H1 (cell line): ENCODE measurements around the gene ILF2. TPM values are rescaled to one million over a fixed set of nuclear protein-coding genes. Genes with fewer than 3 reads are reported as not detected.

ENCODE experiments used
- CTCF ChIA-PET: fragments of 300-600 bp; sonication (Branson Sonifier 250); formaldehyde crosslinking; loops from one replicate; lab custom pipeline; 2021; ENCODE audit not compliant: partially characterized antibody; lab: Charles Lee
- POLR2A ChIA-PET: fragments of 300-600 bp; sonication (Branson Sonifier 250); formaldehyde crosslinking; loops from one replicate; lab custom pipeline; 2021; ENCODE audit warnings: inconsistent platforms; ENCODE audit not compliant: partially characterized antibody; lab: Charles Lee
- DNase-seq, 2 experiments: peaks; one replicate each; pipeline versions ENCODE4 v3.0.0 to v3.0.0-alpha.2; 2010 to 2022; ENCODE audit warnings: low spot score in 2 of 2, low read depth in 1 of 2, mixed read lengths in 1 of 2
- FAIRE-seq: peaks from 2 replicates; lab custom pipeline; 2011; peaks lifted over from hg19 to GRCh38; lab: Jason Lieb, UNC
- H2AFZ ChIP-seq: 2 replicates; pipeline ENCODE4 v1.8.1; 2012; ENCODE audit warnings: low read length, inconsistent platforms
- H2AK5ac ChIP-seq: 2 replicates; pipeline ENCODE4 v1.6.1; 2013; ENCODE audit warnings: low read depth, low read length
- H2BK120ac ChIP-seq: replicated peaks from 2 replicates; pipeline ENCODE3; 2013; ENCODE audit warnings: low read depth, low read length, inconsistent platforms
- H2BK12ac ChIP-seq: 2 replicates; pipeline ENCODE4 v1.6.1; 2013; ENCODE audit warnings: low read depth, low read length
- H2BK15ac ChIP-seq: 2 replicates; pipeline ENCODE4 v1.6.1; 2013; ENCODE audit warnings: low read length
- H2BK20ac ChIP-seq: 2 replicates; pipeline ENCODE4 v1.6.1; 2013; ENCODE audit warnings: low read length
- H2BK5ac ChIP-seq: 2 replicates; pipeline ENCODE4 v1.6.1; 2013; ENCODE audit warnings: low read depth, low read length
- H3K14ac ChIP-seq: 2 replicates; pipeline ENCODE4 v1.6.1; 2013; ENCODE audit warnings: inconsistent platforms; ENCODE audit not compliant: insufficient read length
- H3K18ac ChIP-seq: 2 replicates; pipeline ENCODE4 v1.6.1; 2013; ENCODE audit warnings: low read length; ENCODE audit errors: extremely low read depth
- H3K23ac ChIP-seq: 2 replicates; pipeline ENCODE4 v1.6.1; 2013; ENCODE audit warnings: inconsistent platforms; ENCODE audit not compliant: insufficient read length
- H3K23me2 ChIP-seq: 2 replicates; pipeline ENCODE4 v1.6.1; 2013; ENCODE audit warnings: low read depth, low read length
- H3K27ac ChIP-seq: 2 replicates; pipeline ENCODE4 v1.6.1; 2011; ENCODE audit warnings: low read depth, low read length, inconsistent platforms
- H3K27me3 ChIP-seq, 4 experiments: replicated peaks in 1 of 4; 1 replicate in 1 of 4; 2 replicates in 3 of 4; pipeline versions ENCODE4 v1.6.1 to v1.8.1; 2011 to 2013; ENCODE audit warnings: low read length in 3 of 4, mild to moderate bottlenecking in 3 of 4, inconsistent platforms in 2 of 4, mixed read lengths in 2 of 4, moderate library complexity in 1 of 4; ENCODE audit not compliant: control insufficient read depth in 3 of 4, insufficient read depth in 3 of 4; ENCODE audit errors: extremely low read depth in 1 of 4
- H3K36me3 ChIP-seq, 4 experiments: 2 replicates each; pipeline versions ENCODE4 v1.6.1 to v1.8.1; 2011 to 2013; ENCODE audit warnings: mild to moderate bottlenecking in 4 of 4, low read length in 3 of 4, moderate library complexity in 2 of 4, control low read depth in 1 of 4, inconsistent platforms in 1 of 4; ENCODE audit not compliant: insufficient read depth in 4 of 4, control insufficient read depth in 2 of 4
- H3K4ac ChIP-seq: replicated peaks from 2 replicates; pipeline ENCODE3; 2013; ENCODE audit warnings: low read length, low read depth, mixed read lengths, inconsistent platforms; ENCODE audit not compliant: insufficient read length
- H3K4me1 ChIP-seq, 4 experiments: replicated peaks in 1 of 4; 1 replicate in 1 of 4; 2 replicates in 3 of 4; pipeline versions ENCODE4 v1.6.1 to v1.8.1; 2011 to 2013; ENCODE audit warnings: low read length in 3 of 4, inconsistent platforms in 2 of 4, mixed read lengths in 1 of 4; ENCODE audit not compliant: insufficient read depth in 4 of 4, control insufficient read depth in 3 of 4
- H3K4me2 ChIP-seq, 2 experiments: 2 replicates each; pipeline versions ENCODE4 v1.6.1 to v1.8.1; 2011 to 2013; ENCODE audit warnings: low read depth in 2 of 2, low read length in 2 of 2, control low read depth in 1 of 2, inconsistent platforms in 1 of 2, mild to moderate bottlenecking in 1 of 2; ENCODE audit not compliant: insufficient read depth in 1 of 2
- H3K4me3 ChIP-seq, 4 experiments: fragments of 200-600, 300-600 bp in 1 of 4; sonication (generic), shearing (Covaris generic), sonication (Bioruptor Twin) in 1 of 4; 2 replicates each; pipeline versions ENCODE4 v1.5.1 to v1.8.1; 2011 to 2016; ENCODE audit warnings: low read length in 4 of 4, low read depth in 3 of 4, control low read depth in 2 of 4, inconsistent platforms in 2 of 4, mild to moderate bottlenecking in 2 of 4, mixed read lengths in 1 of 4, moderate library complexity in 1 of 4; ENCODE audit not compliant: insufficient read depth in 2 of 4; ENCODE audit errors: extremely low read depth in 1 of 4
- H3K56ac ChIP-seq: replicated peaks from 2 replicates; pipeline ENCODE3; 2013; ENCODE audit warnings: low read depth, mild to moderate bottlenecking, mixed read lengths, low read length, inconsistent platforms; ENCODE audit not compliant: insufficient read length
- H3K79me1 ChIP-seq: 2 replicates; pipeline ENCODE4 v1.6.1; 2013; ENCODE audit warnings: low read depth, low read length, control low read depth
- H3K79me2 ChIP-seq, 2 experiments: 2 replicates each; pipeline versions ENCODE4 v1.6.1 to v1.8.1; 2012 to 2013; ENCODE audit warnings: low read length in 2 of 2, mild to moderate bottlenecking in 2 of 2, inconsistent platforms in 1 of 2; ENCODE audit not compliant: insufficient read depth in 2 of 2, control insufficient read depth in 1 of 2
- H3K9ac ChIP-seq, 4 experiments: replicated peaks in 1 of 4; 1 replicate in 1 of 4; 2 replicates in 3 of 4; pipeline versions ENCODE4 v1.6.1 to v1.8.1; 2011 to 2013; ENCODE audit warnings: low read depth in 3 of 4, low read length in 3 of 4, control low read depth in 2 of 4, mild to moderate bottlenecking in 2 of 4, moderate library complexity in 2 of 4, inconsistent platforms in 1 of 4; ENCODE audit errors: extremely low read depth in 1 of 4
- H3K9me3 ChIP-seq, 2 experiments: 2 replicates each; pipeline versions ENCODE4 v1.6.1 to v1.8.1; 2012 to 2013; ENCODE audit warnings: mild to moderate bottlenecking in 2 of 2, moderate library complexity in 2 of 2, control low read depth in 1 of 2, inconsistent platforms in 1 of 2, low read depth in 1 of 2, low read length in 1 of 2, mixed read lengths in 1 of 2; ENCODE audit not compliant: insufficient read depth in 2 of 2
- H4K20me1 ChIP-seq, 2 experiments: replicated peaks in 1 of 2; 2 replicates each; pipeline versions ENCODE3 to v1.8.1; 2011 to 2013; ENCODE audit warnings: inconsistent platforms in 2 of 2, low read length in 2 of 2, mild to moderate bottlenecking in 1 of 2; ENCODE audit not compliant: insufficient read depth in 2 of 2, control insufficient read depth in 1 of 2
- H4K5ac ChIP-seq: 2 replicates; pipeline ENCODE4 v1.6.1; 2013; ENCODE audit warnings: low read length, low read depth, mixed read lengths, inconsistent platforms; ENCODE audit not compliant: insufficient read length
- H4K8ac ChIP-seq: 2 replicates; pipeline ENCODE4 v1.8.0; 2013; ENCODE audit warnings: mild to moderate bottlenecking, moderate library complexity, low read length, inconsistent platforms; ENCODE audit not compliant: insufficient read depth; ENCODE audit errors: extremely low read depth
- H4K91ac ChIP-seq: replicated peaks from 2 replicates; pipeline ENCODE3; 2013; ENCODE audit warnings: low read length, mixed read lengths, inconsistent platforms; ENCODE audit not compliant: insufficient read length
- CEBPB ChIP-seq: IDR thresholded peaks from 2 replicates; pipeline ENCODE4 v1.6.1; 2012; ENCODE audit warnings: low read depth, low read length
- CHD1 ChIP-seq: IDR thresholded peaks from 2 replicates; pipeline ENCODE4 v1.6.1; 2012; ENCODE audit warnings: low read depth, low read length, improper control_type of control experiment
- CHD2 ChIP-seq: IDR thresholded peaks from 2 replicates; pipeline ENCODE4 v1.6.1; 2012; ENCODE audit warnings: low read length, improper control_type of control experiment
- POU5F1 ChIP-seq: IDR thresholded peaks from 2 replicates; pipeline ENCODE4 v1.6.1; 2011; ENCODE audit warnings: low read depth, mild to moderate bottlenecking, low read length, moderate library complexity
- SAP30 ChIP-seq: fragments of 300-600 bp; sonication (generic); IDR thresholded peaks from 2 replicates; pipeline ENCODE4 v1.7.1; 2012; ENCODE audit warnings: low read length, moderate library complexity, mild to moderate bottlenecking, inconsistent platforms; ENCODE audit not compliant: insufficient read depth, insufficient replicate concordance
- SIN3A ChIP-seq, 2 experiments: IDR thresholded peaks in 1 of 2; conservative IDR thresholded peaks in 1 of 2; 2 replicates each; pipeline ENCODE4 v1.6.1; 2011 to 2012; ENCODE audit warnings: low read length in 2 of 2, improper control_type of control experiment in 1 of 2, low read depth in 1 of 2, mild to moderate bottlenecking in 1 of 2
- SP1 ChIP-seq: IDR thresholded peaks from 2 replicates; pipeline ENCODE4 v1.6.1; 2011; ENCODE audit warnings: low read depth, low read length
- WGBS, 2 experiments: shearing (Covaris generic) in 1 of 2; methylation state at CpG; one replicate each; pipeline versions ENCODE4 v1.1.6 to v1.1.7; 2013 to 2015; ENCODE audit warnings: low lambda C conversion rate in 2 of 2, mixed read lengths in 2 of 2, inconsistent platforms in 1 of 2, low coverage in 1 of 2, missing lambda C conversion rate in 1 of 2; ENCODE audit not compliant: insufficient replicate concordance in 2 of 2, insufficient coverage in 1 of 2, insufficient read length in 1 of 2; ENCODE audit errors: extremely low coverage in 1 of 2, missing lambda C conversion rate in 1 of 2; 5-methylcytosine and 5-hydroxymethylcytosine counted together
- polyA plus RNA-seq, 7 experiments: library from polyadenylated mRNA; depleted of rRNA in 3 of 7; stranded (reverse) in 5 of 7; unstranded in 2 of 7; fragments of >200 nt in 5 of 7; fragments of 200-250 nt in 2 of 7; gene quantifications; 1 replicate in 5 of 7; 2 replicates in 1 of 7; 4 replicates in 1 of 7; pipeline versions ENCODE4 v1.2.1 to v1.2.3, GENCODE V29; 2011 to 2013; ENCODE audit warnings: missing spikeins in 2 of 7, mixed read lengths in 2 of 7
- total RNA-seq: library from RNA; stranded (reverse); fragmentation: NEBNext Ultra II Directional; extraction: Animal tissue kit (Norgen Biotek cat#: 25700); gene quantifications from 2 replicates; pipeline ENCODE4 v1.2.1, GENCODE V29; 2021

ILF2 gene
- total and polyA plus RNA-seq, 2 of the 8 experiments (the other 6 are each of a cell fraction or from before 2014, with no cell fraction given) = 389 to 474 TPM

DNA sequence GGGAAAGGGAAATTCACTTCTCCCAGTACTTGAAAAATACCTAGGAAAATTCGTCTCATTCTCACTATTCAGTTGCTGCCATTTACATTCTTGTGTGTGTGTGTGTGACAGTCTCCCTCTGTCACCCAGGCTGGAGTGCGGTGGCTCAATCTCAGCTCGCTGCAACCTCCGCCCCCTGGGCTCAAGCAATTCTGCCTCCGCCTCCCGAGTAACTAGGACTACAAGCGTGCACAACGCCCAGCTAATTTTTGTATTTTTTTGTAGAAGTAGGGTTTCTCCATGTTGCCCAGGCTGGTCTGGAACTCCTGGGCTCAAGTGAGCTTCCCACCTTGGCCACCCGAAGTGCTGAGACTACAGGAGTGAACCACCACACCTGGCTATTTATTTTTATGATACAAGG is 11.1 kb downstream of the ILF2 start:
- no peak for FAIRE-seq
- no peak overlapping the region; a peak in 1 of 7 replicates for H3K9ac ChIP-seq
- TF ChIP-seq CHD2 (no peak), POU5F1 (no peak), CHD1 (no peak), SAP30 (no peak), SIN3A (conservative IDR thresholded peaks at IDR 0.05 in 1 of 2, IDR thresholded peaks at IDR 0.05 in 1 of 2; ENCODE audit: low read depth in 1 of 2, low read length in 2 of 2) (no peak), SP1 (no peak), CEBPB (no peak)

More for the DNA sequence above, 11.1 kb downstream of the ILF2 start:
- POLR2A ChIA-PET = interaction anchor here (0.6 to 19.8 kb wide), 15 partner anchors 10 to 1856 kb away, joined by 3 to 343 read pairs (median 4); partner anchors contain the start of genes CHTOP, CREB3L4, ILF2 and RPS27
- H3K14ac ChIP-seq = no peak overlapping the region
- no peak overlapping the region for H4K5ac ChIP-seq
- no peak overlapping the region for H4K91ac ChIP-seq
- DNase-seq = no peak
- H3K79me2 ChIP-seq = peaks cover 0 to 11% of the 10 kb centered on the region in 2 experiments; a peak in 2 of 4 replicates
- peak overlapping the region; percentile 69 to 91; a peak in 3 of 4 replicates for H3K4me2 ChIP-seq
- no peak overlapping the region for H3K27ac ChIP-seq
- H2BK15ac ChIP-seq = no peak overlapping the region
- H2AK5ac ChIP-seq = no peak overlapping the region
- H3K36me3 ChIP-seq = peaks cover 27 to 43% (median 37%) of the 10 kb centered on the region in 4 experiments
- H3K18ac ChIP-seq = no peak overlapping the region
- H3K79me1 ChIP-seq = peaks cover 5% of the 10 kb centered on the region; the same call in 1 of the 2 replicates
- no peak overlapping the region for H3K23ac ChIP-seq
- H3K4ac ChIP-seq = no peak overlapping the region
- H3K4me1 ChIP-seq = peaks cover 0 to 4% (median 2%) of the 10 kb centered on the region in 4 experiments; a peak in 2 of 7 replicates
- peaks cover 0 to 8% of the 10 kb centered on the region in 2 experiments for H4K20me1 ChIP-seq
- no peaks in the 10 kb centered on the region for H3K9me3 ChIP-seq
- no peak overlapping the region for H4K8ac ChIP-seq
- H3K27me3 ChIP-seq = no peaks in the 10 kb centered on the region
- CTCF ChIA-PET = interaction anchor here (0.6 to 1.7 kb wide), 8 partner anchors 10 to 304 kb away, joined by 3 to 6 read pairs (median 4); partner anchors contain the start of genes S100A13 and S100A14
- no peaks in the 10 kb centered on the region for H3K23me2 ChIP-seq
- WGBS, 2 experiments = 87% methylated on average over 9 of the region's 9 CpGs; no CpG with 5 or more reads in 1 of the 2 experiments
- no peak overlapping the region for H2BK20ac ChIP-seq
- H2BK12ac ChIP-seq = no peak overlapping the region
- peak overlapping the region in 3 of 4 experiments; percentile 71 to 98 (median 94); a peak in 4 of 8 replicates for H3K4me3 ChIP-seq
- H3K56ac ChIP-seq = no peak overlapping the region
- H2AFZ ChIP-seq = no peak overlapping the region
- no peak overlapping the region for H2BK5ac ChIP-seq
- no peak overlapping the region for H2BK120ac ChIP-seq
